ENCODE results near the gene PRRT4.

Gene PRRT4

DNA sequence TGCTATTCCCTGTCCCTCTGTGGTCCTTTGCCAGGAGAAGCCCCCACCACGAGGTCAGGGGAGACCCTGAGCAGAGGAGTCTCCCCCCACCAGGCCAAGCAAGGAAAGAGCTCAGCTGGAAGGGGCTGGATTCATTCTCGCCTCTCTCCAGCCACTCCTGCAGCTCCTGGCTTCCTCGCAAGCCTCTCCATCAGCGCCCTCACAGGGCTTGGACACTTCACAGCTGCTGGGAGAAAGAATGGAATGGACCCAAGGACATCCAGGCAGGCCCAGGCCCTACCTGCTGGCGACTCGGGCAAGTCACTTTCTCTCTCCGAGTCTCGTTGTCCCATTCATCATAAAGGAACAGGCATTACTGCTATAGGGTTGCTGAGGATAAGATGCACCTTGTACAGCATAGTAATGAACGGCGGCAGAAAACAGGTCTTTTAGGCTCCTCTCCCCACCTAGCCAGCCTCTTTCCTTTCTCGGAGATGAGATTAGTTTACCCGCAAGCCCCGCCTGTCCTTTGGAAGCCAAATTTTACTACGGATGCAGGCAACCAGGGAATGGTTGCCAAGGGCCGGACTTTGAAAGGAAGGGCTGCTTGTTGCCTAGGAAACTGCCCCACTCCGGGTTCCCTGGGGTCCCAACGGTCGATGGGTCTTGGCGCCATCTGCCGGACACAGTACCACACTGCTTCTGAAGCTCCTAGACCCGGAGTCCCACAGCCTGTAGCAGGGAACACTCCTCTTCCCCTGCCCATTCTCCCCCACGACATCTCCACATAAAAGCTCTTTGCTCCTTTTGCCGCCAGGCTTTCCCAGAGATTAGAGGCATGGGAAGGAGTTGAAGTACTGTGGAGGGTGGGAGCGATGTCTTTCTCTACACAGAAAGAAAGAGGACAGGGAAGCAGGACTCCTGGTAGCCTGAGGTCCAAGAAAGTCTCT lies 26.0 kb upstream of the PRRT4 start:
- DNase-seq (ENCODE audit: low read depth), result peak; percentile 86
- H3K4me3 ChIP-seq (ENCODE audit: low read depth, low read length), result no peak overlapping the region
- TF ChIP-seq CTCF (IDR thresholded peaks at IDR 0.05; ENCODE audit: low read depth, low read length) (peak; percentile 95), MYC (IDR thresholded peaks at IDR 0.05; ENCODE audit: low read depth, low read length) (no peak), POLR2A (IDR thresholded peaks at IDR 0.05; ENCODE audit: extremely low read depth, insufficient read length) (no peak), MAX (IDR thresholded peaks at IDR 0.05; ENCODE audit: low read depth, low read length) (no peak)

DNA sequence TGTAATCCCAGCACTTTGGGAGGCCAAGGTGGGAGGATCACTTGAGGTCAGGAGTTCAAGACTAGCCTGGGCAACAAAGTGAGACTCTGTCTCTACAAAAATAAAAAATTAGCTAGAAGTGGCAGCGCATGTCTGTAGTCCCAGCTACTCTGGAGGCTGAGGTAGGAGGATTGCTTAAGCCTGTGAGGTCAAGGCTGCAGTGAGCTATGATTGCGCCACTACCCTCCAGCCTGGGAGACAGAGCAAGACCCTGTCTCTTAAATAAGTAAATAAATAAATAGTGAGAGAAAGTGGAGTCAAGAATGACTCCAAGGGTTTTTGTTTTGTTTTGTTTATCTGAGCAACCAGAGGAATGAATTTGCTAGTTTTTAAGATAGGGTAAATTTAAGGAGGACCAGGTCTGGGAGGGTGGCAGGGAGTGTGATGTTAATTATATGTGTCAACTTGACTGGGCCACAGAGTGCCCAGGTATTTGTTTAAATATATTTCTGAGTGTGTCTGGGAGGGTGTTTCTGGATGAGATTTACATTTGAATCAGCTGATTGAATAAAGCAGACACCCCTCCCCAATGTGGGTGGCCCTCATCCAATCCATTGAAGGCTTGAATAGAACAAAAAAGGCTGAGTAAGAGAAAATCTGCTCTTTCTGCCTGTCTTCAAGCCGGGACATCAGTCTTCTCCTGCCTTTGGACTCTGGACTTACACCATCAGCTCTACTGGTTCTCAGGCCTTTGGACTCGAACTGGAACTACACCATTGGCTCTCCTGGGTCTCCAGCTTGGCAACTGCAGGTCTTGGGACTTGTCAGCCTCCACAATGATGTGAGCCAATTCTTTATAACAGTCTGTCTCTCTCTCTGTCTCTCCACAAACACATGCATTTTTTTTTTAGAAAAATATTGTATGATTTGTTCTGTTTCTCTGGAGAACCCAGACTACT lies 24.8 kb upstream of the PRRT4 start:
- DNase-seq (ENCODE audit: low read depth), result peak; percentile 72
- H3K4me3 ChIP-seq (ENCODE audit: low read depth, low read length), result no peak overlapping the region
- TF ChIP-seq MAX (IDR thresholded peaks at IDR 0.05; ENCODE audit: low read depth, low read length), result no peak
- no peak for TF ChIP-seq POLR2A (IDR thresholded peaks at IDR 0.05; ENCODE audit: extremely low read depth, insufficient read length)
- TF ChIP-seq CTCF (IDR thresholded peaks at IDR 0.05; ENCODE audit: low read depth, low read length), result no peak
- no peak for TF ChIP-seq MYC (IDR thresholded peaks at IDR 0.05; ENCODE audit: low read depth, low read length)

DNA sequence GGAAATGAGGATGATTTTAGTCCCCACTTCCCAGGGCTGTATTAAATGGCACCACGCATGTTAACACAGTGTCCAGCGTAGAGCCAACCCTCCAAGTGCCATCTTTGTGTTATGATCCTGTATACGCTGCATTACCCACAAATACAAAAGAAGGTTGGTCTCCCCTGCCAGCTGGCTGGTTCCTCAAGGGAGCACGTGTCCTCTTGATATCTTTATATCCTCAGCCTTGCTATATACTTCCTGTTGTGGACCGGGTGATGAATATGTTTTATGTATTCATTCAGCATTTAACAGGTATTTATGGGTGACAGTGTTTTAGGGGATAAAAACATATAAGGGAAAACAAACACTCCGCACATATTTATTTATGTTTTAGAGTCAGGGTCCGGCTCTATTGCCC lies 23.2 kb upstream of the PRRT4 start:
- DNase-seq (ENCODE audit: low read depth), result no peak
- H3K4me3 ChIP-seq (ENCODE audit: low read depth, low read length), result no peak overlapping the region
- TF ChIP-seq MAX (IDR thresholded peaks at IDR 0.05; ENCODE audit: low read depth, low read length) (0 out of 2 replicates have a peak, but pooled peaks have one; percentile 12), POLR2A (IDR thresholded peaks at IDR 0.05; ENCODE audit: extremely low read depth, insufficient read length) (no peak)

GRCh38 chr7:128383776-128384175 lies 22.3 kb upstream of the PRRT4 start:
- TF ChIP-seq POLR2A (IDR thresholded peaks at IDR 0.05; ENCODE audit: extremely low read depth, insufficient read length) (no peak), MYC (IDR thresholded peaks at IDR 0.05; ENCODE audit: low read depth, low read length) (no peak), MAX (IDR thresholded peaks at IDR 0.05; ENCODE audit: low read depth, low read length) (no peak), CTCF (IDR thresholded peaks at IDR 0.05; ENCODE audit: low read depth, low read length) (no peak)
- DNase-seq (ENCODE audit: low read depth), result no peak

DNA sequence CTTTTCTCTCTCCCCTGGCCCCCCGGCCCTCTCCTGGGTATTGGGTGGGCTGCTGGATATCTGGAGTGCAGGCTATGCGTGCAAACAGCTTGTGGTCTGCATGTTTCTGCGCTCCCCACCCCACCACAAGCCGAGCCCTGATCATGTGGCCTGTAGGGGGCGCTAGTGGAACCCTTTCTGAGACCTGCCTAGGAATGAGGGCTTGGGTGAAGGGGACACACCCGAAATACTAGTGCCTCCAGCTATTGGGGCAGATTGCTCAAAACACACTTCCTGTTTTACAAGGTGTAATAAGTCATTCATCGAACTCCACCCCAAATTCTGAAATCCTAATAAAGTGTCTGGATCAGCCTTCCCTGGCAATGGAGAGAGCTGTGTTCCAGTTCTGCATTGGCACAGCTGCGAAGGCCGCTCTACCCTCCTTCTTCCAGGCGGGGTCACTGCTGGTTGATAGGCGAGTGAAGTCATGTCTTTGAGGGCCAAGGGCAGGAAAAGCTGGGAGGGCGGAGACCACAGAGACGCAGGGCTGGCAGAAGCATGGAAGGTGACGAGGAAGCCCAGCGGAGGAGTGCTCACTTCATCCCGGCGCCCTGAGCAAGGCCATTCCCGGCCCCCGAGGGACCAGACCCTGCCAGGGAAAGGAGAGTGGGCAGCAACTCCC lies 19.8 kb upstream of the PRRT4 start:
- DNase-seq (ENCODE audit: low read depth), result peak; percentile 82
- TF ChIP-seq CTCF (IDR thresholded peaks at IDR 0.05; ENCODE audit: low read depth, low read length) (peak; percentile 91), POLR2A (IDR thresholded peaks at IDR 0.05; ENCODE audit: extremely low read depth, insufficient read length) (no peak), MAX (IDR thresholded peaks at IDR 0.05; ENCODE audit: low read depth, low read length) (peak; percentile 34; the same call in 1 of the 2 replicates)
- H3K4me3 ChIP-seq (ENCODE audit: low read depth, low read length), result no peak overlapping the region

More at GRCh38 chr7:128383776-128384175, 22.3 kb upstream of the PRRT4 start:
- H3K4me3 ChIP-seq (ENCODE audit: low read depth, low read length), result no peak overlapping the region
